GM19463 (cell line): Measurements from ENCODE around the gene C21orf91.
A peak's percentile ranks its signal among the peaks of the same experiment; 100 is the strongest.
"Not testable (repeated sequence)": the region's sequence is repeated elsewhere in the genome, so short reads cannot be mapped to it uniquely, and the experiment has no call there.

Experiments
- ATAC-seq: cut with Tn5 transposase; IDR thresholded peaks from one replicate; pipeline ENCODE4 v1.9.1; 2021; ENCODE audit warnings: mild to moderate bottlenecking, moderate library complexity; ENCODE audit not compliant: unreplicated experiment

The C21orf91 gene

GRCh38 chr21:17779496-17779895 lies 39.7 kb downstream of the C21orf91 start:
- ATAC-seq, result no peak

DNA sequence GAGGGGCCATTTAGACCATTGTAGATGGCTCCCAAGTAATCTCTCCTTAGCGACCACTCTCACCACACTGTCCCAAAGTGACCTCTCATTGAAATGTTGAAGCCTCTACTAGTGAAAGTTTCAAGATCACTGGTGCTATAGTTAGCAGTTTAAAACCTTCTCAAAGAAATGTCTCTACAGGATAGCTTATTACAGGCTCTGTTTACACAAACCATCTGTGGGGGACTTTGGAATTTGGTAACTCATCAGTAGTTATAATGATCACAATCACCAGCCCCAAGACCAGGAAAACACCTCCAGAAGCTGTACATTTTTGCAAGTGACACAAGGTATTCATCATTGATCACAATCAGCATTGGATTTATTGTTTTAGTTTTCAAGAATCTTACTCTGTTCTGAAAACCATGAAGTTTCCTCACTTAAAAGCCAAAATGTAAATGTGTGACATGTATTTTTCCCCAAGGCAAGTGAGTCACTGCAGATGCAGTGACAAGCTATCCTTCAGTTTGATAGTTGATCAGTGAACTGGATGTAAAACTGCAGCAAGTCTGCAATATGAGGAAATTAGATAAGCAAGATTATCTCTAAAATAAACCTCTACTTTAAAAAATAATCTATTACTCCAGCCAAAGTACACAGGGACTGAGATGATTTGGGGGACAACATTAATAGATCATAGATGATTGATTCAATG lies 41.9 kb downstream of the C21orf91 start:
- no peak for ATAC-seq

GRCh38 chr21:17775431-17776126 lies 43.6 kb downstream of the C21orf91 start:
- ATAC-seq, result peak; percentile 71

GRCh38 chr21:17775021-17775420 lies 44.1 kb downstream of the C21orf91 start:
- ATAC-seq, result not testable (repeated sequence)

GRCh38 chr21:17769447-17769845 lies 49.7 kb downstream of the C21orf91 start:
- ATAC-seq, result no peak

DNA sequence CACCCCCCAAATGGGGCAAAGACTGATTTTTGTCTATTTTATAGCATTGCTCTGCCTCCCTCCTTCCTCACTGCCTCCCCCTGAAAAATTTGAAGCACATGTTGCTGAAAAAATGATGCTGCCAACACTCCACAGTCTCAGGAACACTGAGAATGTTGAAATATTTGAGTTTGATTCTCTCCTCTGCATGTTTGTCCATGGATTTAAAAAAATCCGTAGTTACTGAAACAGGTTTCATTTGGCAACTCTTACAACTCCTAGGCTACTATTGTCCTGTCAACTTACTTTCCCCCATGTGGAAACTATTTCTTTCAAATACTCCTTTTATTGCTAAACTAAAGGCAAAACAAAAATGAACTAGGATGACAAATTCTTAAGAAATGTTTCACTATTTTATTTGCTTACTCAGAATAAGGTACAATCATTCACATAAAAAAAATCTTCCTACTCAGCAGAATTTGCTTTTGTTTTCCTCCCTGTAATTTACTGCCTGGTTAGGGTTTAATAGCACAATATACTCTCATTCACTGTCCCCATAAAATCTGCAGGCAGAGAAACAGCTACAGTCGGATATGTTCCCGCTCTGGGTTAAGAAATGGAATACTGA lies 50.2 kb downstream of the C21orf91 start:
- no peak for ATAC-seq

DNA sequence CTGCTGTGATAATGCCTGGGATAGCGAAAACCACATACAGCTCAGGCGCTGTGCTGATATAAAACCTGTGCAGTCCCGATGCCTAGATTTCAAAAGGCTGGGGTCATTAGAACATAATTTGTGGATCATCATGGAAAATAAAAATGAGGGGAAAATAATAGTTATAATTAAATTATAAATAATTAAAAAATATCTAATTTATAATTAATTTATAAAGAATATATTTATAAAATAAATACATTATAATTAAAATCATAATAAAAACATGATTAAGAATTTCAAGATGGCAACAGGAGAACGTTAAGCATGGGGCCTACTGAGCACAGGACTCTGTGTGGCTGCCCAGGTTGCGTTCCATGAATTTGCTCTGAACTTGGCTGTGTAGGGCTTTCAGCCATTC lies 53.9 kb downstream of the C21orf91 start:
- no peak for ATAC-seq

DNA sequence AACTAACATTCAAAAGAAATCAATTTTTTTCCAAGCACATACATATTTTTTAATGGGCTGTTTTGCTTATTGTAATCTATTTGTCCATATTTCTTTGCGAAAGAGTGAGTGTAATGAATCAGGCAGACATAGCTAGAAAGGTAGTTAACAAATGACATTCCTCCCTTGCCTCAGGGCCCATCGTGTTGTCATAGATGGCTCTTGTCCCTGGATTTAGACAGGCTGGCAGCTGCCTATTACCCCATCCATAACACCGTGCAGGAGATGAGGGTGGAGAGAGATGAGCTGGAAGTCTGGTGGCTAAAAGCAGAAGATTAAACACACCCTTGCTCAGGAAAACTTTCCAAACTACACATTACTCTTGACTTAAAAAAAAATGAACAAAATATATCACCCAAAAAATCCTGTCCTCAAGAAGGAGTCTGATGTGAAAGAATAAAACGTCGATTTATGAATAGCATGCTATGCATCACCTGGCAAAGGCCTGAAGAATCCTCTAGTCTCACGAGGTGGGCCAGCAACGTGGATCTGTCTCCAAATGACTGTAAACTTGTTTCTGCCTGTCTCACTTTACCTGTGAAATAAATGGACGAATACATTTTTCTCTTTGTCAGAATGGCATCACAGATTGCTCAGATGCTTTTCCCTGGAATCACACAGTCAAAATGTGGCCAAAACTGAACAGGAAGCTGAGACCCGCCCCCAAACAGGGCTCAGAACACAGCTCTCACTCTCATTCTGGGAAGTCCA lies 55.7 kb downstream of the C21orf91 start:
- no peak for ATAC-seq

DNA sequence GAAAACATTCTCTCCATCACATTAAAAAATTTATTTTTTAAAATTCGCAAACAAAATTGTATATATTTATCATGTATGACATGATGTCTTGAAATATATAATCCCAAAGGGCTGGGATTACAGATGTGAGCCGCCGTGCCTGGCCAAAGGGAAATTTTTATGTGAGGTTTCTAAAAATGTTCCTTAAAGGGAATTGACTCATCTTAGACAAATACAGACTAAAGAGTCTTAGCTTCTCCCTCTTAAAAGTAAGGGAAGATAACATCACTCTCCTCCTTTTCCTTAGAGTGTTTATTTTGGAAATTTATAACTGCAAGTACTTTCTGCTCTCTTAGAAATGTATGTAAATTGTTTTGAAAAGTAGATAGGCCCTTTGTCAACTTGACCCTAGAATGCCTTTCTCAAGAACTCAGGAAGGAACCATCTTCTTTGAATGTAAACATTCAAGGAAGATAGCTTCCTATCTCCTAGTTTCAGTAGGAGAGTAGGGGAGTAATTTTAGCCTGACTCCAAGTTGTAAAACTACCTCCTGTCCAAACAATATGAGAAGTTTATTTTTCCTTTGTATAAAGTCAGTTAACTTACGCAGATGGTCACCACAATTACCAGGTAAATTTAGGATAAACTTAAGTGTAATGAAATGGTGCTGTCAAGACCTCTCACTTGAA lies 59.5 kb downstream of the C21orf91 start:
- no peak for ATAC-seq

GRCh38 chr21:17758683-17759082 lies 60.5 kb downstream of the C21orf91 start:
- no peak for ATAC-seq

DNA sequence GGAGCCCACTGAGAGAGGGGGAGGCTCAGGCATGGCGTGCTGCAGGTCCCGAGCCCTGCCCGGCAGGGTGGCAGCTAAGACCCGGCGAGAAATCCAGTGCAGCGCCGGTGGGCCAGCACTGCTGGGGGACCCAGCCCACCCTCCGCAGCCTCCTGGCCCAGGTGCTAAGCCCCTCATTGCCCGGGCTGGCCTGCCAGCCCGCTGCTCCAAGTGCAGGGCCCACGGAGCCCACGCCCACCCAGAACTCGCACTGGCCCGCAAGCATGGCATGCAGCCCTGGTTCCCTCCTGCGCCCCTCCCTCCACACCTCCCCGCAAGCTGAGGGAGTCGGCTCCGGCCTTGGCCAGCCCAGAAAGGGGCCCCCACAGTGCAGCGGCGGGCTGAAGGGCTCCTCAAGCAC lies 61.5 kb downstream of the C21orf91 start:
- no peak for ATAC-seq

GRCh38 chr21:17753736-17754135 lies 65.4 kb downstream of the C21orf91 start:
- ATAC-seq, result no peak

- no peak for ATAC-seq
Observed at GRCh38 chr21:17752171-17752570, 67.0 kb downstream of the C21orf91 start.

DNA sequence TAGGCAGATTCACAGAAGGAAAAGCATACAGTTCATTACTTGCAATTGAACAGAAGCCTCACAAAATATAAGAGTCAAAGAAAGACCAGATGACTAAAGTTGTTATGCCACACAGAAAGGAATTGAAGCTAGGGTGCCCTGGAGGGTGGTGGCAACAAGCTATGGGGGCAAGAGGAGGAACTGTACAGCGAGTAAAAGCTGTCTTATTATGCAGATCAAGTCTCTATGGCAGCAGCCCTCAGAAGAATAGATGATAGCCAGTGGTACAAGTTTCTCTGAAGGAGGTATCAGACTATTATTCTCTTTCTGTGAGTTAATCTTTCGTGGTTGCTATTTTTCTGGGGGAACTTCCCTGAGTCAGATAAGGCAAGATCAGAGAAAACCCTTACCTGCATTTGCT lies 72.2 kb downstream of the C21orf91 start:
- no peak for ATAC-seq

DNA sequence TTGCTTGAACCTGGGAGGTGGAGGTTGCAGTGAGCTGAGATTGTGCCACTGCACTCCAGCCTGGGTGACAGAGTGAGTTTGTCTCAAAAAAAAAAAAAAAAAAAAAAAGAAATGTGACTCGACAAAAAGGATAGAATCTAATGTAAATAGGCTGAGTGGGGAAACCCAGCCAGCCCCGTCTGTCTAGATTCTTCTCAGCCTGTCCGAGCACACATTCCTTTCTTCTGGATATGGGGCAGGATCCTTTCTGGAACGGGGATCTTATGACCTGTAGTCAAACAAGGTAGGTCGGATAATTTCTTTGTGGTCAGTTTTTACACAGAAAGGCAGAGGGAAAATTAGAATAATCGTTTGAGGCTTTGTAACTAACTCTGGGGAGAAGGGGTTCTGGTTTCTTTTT lies 74.1 kb downstream of the C21orf91 start:
- ATAC-seq, result no peak

GRCh38 chr21:17742940-17743592 lies 76.1 kb downstream of the C21orf91 start:
- no peak for ATAC-seq

GRCh38 chr21:17742181-17742580 lies 77.0 kb downstream of the C21orf91 start:
- ATAC-seq, result no peak
